GM18520 (cell line): ENCODE measurements around the gene SMARCC2.

Experiments used
- ATAC-seq: cut with Tn5 transposase; IDR thresholded peaks from one replicate; pipeline ENCODE4 v1.9.1; 2021; ENCODE audit not compliant: unreplicated experiment

The SMARCC2 gene

DNA sequence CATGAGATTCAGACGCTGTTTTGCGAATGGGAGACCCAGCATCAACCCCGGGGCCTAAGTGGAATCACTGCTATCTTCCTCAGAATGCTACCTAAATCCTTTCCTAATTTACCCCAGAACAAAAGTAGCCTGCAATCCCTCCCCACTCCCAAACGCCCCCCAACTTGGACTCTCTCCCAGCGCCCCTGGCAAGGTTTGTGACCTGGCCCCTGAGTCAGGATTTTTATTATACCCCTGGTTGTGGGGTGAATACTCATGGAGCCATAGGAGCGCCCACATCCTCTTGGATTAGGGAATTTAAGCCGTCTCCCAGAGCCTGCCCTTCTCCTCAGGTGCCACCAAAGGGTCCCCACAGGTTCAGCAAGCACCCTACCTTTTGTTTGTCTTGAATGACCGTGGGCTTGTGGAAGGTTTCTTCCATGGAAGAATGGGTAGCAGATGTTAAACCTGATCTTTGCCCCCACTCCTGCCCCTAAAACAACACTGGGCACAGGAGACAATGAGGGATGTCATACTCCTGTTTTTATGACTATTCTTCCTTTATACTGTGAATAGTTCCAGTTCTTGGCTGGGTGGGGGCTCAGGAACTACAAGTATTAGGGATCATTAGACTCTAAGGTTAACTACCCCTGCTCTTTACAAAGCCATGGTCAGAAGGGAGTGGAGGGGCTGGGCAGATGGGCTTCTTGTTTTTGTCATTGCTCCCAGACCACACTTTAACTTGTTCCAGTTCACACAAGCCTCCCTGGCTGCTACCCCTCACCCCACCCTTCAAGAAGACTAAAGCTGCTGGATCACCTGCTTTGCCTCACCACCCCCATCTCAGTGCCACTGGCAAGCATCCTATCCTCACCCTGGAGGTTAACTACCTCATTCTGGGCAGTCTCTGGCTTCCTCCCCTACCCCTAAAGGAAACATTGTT, 36.3 kb downstream of the SMARCC2 start:
- ATAC-seq: no peak

DNA sequence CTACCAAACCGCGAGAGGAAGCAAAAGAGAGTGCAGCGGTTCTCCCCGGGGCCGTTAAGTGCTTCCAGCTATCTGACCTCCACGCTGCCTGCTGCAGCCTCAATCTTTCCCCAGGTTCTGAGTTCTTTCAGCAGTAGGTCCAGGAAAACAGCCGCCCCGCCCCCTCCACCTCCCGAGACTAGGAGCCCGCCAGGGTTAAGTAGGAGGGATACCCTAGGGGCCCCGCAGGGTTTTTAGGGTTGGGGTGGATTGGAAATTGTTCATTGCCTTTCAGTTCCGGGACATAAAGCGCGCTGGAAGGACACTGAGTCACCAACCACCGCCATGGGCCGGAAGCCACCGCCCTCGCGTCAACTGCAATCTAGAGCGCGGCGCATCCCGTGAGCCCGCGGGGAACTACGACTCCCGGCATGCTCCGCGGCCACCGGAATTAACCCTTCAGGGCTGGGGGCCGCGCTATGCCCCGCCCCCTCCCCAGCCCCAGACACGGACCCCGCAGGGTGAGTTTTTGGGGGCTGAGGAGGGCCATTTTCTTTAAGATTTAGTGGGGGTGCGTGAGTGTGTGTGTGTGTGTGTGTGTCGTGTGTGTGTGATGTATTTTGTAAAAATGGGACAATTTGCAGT, 37.0 kb downstream of the SMARCC2 start, which contains the start of gene MYL6B:
TSS of gene MYL6B (plus strand) at position 456 of the 624 bp plus-strand sequence. CDS start 1,332 bp downstream, outside the sequence.
- ATAC-seq: peak; percentile 90

DNA sequence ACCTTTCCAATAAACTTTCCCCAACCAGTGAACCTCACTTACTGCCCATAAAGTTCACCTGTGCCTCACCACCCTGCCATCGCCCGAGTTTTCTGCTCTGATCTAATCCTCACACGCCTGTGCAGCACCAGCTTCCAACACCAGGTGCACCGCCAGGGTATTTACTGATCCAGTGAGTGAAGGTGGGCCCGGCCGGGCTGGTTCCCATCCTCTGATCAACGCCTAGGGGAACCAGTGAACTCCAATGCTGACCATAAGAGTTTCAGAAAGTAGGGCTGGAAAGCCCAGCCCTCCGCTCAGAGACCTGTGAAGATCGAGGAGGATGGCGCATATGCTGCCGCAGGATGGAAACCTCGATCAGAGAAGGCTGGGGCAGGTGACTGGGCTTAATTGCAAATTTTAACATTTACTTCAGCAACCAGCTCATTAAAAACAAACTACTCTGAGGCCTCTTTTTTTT, 37.6 kb downstream of the SMARCC2 start:
- ATAC-seq: peak; percentile 30

GRCh38 chr12:56150563-56150962, 38.7 kb downstream of the SMARCC2 start:
- ATAC-seq: no peak

DNA sequence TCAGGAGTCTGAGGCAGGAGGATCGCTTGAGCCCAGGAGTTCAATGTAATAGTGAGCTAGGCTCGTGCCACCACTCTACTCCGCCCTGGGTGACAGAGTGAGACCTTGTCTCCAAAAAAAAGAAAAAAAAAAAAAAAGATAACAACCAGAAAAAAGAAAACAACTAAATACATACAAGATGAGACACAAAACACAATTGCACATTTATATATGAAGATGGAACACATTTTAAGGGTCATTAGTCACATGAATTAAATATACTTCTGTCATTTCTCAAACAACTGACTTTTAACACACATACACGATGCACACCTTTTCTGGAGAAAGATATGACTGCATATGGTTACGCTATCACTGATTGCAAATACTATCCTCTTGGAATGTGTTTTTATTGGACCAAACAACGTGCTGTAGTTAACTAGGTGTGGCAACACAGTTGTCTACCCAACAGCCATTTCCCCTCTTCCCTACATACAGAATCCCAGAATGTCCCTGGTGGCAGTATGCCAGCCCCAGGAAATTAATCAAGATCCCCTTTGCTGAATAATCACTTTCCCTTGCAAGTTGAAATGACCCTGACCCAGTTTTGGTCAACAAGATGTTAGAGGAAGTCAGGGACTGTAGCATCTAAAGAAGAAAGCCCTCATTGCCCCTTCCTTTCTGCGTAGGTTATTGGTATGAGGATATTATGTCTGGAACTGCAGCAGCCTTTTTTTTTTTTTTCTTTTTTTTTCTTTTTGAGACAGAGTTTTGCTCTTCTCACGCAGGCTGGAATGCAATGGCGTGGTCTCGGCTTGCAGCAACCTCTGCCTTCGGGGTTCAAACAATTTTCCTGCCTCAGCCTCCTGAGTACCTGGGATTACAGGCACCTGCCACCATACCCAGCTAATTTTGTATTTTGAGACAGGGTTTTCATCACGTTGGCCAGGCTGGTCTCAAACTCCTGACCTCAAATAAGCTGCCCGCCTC, 42.5 kb downstream of the SMARCC2 start:
- no peak for ATAC-seq

DNA sequence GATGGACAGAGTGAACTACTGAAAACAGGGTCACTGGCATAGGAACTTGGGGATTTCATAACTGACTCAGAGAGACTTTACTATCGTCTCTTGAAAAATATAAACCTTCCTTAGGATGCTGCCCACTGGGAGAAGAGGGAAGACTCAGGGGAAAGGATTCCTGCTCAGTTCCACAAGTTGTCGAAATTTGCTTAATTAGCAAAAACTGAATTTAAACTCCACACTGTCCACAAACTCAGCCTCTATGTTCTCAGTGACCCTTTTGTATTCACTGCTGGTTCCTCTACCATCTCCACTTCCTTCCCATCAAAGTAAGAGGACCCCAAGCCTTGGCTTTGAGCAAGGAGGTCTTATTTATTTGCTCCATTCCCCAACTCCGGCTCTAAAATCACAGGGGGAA, 44.1 kb downstream of the SMARCC2 start:
- no peak for ATAC-seq

GRCh38 chr12:56143870-56144269, 45.4 kb downstream of the SMARCC2 start:
- ATAC-seq: no peak

DNA sequence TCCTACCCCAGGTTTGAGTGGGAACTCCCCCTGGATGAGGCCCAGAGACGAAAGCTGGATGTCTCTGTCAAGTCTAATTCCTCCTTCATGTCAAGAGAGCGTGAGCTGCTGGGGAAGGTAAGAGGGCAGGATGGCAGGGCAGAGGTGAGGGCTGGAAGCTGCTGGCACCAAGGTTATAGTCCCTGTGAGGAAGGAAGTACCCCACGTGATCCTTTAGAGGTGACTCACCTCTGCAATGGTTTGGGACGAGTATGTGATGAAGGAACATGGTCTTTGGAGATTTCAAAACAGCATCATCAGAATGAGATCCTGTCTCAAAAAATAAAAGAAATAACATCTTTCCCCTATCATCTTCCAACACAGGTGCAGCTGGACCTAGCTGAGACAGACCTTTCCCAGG, 46.1 kb downstream of the SMARCC2 start:
- ATAC-seq: no peak

DNA sequence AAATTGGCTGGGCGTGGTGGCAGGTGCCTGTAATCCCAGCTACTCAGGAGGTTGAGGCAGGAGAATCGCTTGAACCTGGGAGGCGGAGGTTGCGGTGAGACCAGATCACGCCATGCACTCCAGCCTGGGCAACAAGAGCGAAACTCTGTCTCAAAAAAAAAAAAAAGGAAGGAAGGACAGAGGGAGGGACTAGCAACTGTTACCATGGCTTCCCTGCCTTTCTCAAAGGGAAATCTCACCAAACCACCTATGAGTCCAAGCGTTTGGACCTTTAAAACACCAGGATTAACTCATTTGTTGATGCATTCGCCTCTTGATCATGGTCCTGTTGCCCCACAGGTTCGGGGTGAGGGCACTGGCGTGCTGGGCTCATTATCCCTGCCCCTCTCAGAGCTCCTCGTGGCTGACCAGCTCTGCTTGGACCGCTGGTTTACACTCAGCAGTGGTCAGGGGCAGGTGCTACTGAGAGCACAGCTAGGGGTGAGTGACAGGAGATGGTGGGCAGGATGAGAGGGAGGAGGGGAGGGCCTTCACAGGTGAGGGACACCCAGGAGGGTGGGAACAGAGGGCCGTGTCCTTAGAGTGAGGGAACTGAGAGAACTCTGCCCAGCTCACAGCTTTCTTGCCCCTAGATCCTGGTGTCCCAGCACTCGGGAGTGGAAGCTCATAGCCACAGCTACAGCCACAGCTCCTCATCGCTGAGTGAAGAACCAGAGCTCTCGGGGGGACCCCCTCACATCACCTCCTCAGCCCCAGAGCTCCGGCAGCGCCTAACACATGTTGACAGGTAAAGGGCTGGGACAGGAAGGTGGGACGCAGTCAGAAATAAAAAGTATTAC, 47.1 kb downstream of the SMARCC2 start:
- ATAC-seq: no peak

GRCh38 chr12:56137853-56138571, 51.3 kb downstream of the SMARCC2 start:
- no peak for ATAC-seq

DNA sequence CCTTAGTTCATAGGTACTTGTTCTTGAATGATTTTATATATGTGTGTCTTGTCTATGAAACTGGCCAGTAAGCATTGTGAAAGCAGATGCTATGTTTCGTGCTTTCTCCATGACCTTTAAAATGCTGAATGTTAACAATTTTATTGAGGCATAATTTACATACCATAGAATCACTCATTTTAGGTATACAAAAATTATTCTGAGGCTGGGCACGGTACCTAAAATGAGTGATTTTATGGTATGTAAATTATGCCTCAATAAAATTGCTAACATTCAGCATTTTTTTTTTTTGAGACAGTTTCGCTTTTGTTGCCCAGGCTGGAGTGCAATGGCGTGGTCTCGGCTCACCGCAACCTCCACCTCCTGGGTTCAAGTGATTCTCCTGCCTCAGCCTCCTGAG, 54.4 kb downstream of the SMARCC2 start:
- no peak for ATAC-seq

DNA sequence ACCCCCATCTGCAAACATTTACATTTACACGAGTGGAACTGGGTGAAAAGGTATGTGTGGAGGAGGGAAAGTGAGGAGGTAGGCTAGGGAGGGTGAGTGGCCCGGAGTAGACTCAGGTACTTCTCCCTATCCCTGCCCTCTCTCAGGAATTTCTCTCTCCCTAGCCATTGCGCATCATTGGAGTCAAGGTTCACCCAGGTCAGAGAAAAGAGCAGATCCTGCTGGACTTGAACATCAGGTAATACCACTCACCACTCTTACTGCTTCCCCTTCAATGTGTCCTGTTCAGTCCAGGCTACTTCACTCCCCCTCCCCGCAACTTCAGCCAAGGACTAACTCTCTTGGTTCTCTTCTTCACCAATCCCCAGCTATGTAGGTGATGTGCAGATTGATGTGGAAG, 58.4 kb downstream of the SMARCC2 start:
- no peak for ATAC-seq

DNA sequence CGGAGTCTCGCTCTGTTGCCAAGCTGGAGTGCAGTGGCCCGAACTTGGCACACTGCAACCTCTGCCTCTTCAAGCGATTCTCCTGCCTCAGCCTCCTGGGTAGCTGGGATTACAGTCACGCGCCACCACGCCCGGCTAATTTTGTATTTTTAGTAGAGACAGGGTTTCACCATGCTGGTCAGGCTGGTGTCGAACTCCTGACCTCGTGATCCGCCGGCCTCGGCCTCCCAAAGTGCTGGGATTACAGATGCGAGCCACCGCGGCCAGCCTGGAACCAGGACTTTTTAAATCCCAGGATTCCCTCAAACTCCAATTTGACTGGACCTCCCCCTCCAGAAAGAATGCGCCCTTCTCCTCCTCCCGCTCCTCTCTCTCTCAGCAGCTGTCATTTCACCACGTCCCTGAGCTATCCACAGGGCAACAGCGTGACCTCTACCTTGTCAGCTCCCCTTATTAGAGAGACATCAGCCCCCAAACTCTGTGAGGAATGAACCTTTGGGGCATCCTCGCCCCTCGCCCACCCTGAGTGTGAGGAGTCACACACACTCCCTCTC, 59.3 kb downstream of the SMARCC2 start:
- no peak for ATAC-seq

- ATAC-seq: no peak
Observed at GRCh38 chr12:56129206-56129941, 59.9 kb downstream of the SMARCC2 start.

GRCh38 chr12:56128670-56129205, 60.5 kb downstream of the SMARCC2 start:
- ATAC-seq: no peak

DNA sequence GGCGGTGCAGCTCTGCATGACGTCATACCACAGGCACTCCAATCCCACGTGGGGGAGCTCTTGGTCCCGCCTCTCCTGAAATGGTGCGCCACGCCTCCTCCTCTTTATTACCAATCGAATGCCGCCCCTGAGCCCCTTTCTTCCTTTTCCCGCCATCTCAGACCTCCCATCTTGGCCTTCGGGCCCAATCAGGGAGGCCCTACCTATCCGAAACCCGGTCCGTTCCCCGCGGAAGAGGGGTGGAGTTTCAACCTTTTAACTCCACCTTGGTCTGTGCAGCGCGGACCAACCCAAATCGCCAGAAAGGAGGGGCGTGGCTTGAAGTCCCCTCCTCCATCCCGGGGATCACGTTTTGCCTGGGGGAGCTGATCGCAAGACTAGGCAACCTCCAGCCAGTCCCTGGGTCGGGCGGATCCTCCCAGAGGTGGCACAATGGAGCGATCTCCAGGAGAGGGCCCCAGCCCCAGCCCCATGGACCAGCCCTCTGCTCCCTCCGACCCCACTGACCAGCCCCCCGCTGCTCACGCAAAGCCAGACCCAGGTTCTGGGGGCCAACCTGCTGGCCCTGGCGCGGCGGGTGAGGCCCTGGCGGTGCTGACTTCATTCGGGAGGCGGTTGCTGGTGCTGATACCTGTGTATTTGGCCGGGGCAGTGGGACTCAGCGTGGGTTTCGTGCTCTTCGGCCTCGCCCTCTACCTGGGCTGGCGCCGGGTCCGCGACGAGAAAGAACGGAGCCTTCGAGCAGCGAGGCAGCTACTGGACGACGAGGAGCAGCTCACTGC, 61.2 kb downstream of the SMARCC2 start, which contains the start of gene ESYT1:
TSS of gene ESYT1 (plus strand) at position 380 of the 782 bp plus-strand sequence. CDS start at position 433, 53 bp downstream.
- ATAC-seq: peak; percentile 92

GRCh38 chr12:56127485-56127887, 61.8 kb downstream of the SMARCC2 start:
- ATAC-seq: no peak
